K562 (cell line): ENCODE measurements around the gene RNF2. TPM values are rescaled to one million over a fixed set of nuclear protein-coding genes. Genes with fewer than 3 reads are reported as not detected.

Source experiments
- ATAC-seq: fragments of 200-7000 bp; cut with Tn5 transposase; 3 replicates; pipeline ENCODE4 v1.9.1; 2020; ENCODE audit warnings: moderate library complexity
- BruUV-seq: library from RNA; stranded (reverse); fragments of 400-500 nt; replicated peaks from 2 replicates; lab custom pipeline; 2021; lab: Mats Ljungman, UMichigan
- CTCF ChIA-PET: fragments of 300-600 bp; formaldehyde crosslinking; extraction: SDS; loops from one replicate; lab custom pipeline; 2021; ENCODE audit warnings: low intra/inter-chr PET ratio; lab: Yijun Ruan, JAX
- POLR2A ChIA-PET: fragments of 300-600, 350-650 bp; sonication (Branson Sonifier 250); formaldehyde crosslinking; extraction: SDS; loops from one replicate; lab custom pipeline; 2021; ENCODE audit warnings: antibody characterized with exemption, inconsistent platforms; lab: Yijun Ruan, JAX
- DNase-seq, 4 experiments: peaks; one replicate each; pipeline versions ENCODE4 v3.0.0 to v3.0.0-alpha.2; 2011 to 2018; ENCODE audit warnings: low spot score in 3 of 4, mixed read lengths in 3 of 4; ENCODE audit errors: extremely low read depth in 1 of 4
- FAIRE-seq: peaks from 2 replicates; lab custom pipeline; 2011; peaks lifted over from hg19 to GRCh38; lab: Jason Lieb, UNC
- H2AFZ ChIP-seq: 2 replicates; pipeline ENCODE4 v1.6.0; 2011; ENCODE audit warnings: low read depth, low read length, control low read depth, inconsistent platforms
- H3K27ac ChIP-seq: fragments of 200-600 bp; 3 replicates; pipeline ENCODE4 v1.8.0; 2011; ENCODE audit warnings: low read depth, mild to moderate bottlenecking, control low read depth, inconsistent platforms, low read length, moderate library complexity, mixed read lengths; ENCODE audit errors: extremely low read depth
- H3K27me3 ChIP-seq, 2 experiments: fragments of 300-600 bp in 1 of 2; 2 replicates in 1 of 2; 3 replicates in 1 of 2; pipeline versions ENCODE4 v1.6.0 to v1.8.0; 2011; ENCODE audit warnings: inconsistent platforms in 2 of 2, low read length in 2 of 2, mild to moderate bottlenecking in 1 of 2, mixed read lengths in 1 of 2, moderate library complexity in 1 of 2; ENCODE audit not compliant: control insufficient read depth in 2 of 2, insufficient read depth in 2 of 2
- H3K36me3 ChIP-seq: fragments of 300-600 bp; 3 replicates; pipeline ENCODE4 v1.8.0; 2011; ENCODE audit warnings: mild to moderate bottlenecking, low read length, inconsistent platforms; ENCODE audit not compliant: control insufficient read depth, insufficient read depth
- H3K4me1 ChIP-seq, 2 experiments: fragments of 200-600 bp in 1 of 2; replicated peaks in 1 of 2; 2 replicates in 1 of 2; 3 replicates in 1 of 2; pipeline versions ENCODE4 v1.5.1 to v1.8.0; 2011; ENCODE audit warnings: inconsistent platforms in 2 of 2, low read length in 2 of 2, mild to moderate bottlenecking in 1 of 2, mixed read lengths in 1 of 2, moderate library complexity in 1 of 2; ENCODE audit not compliant: control insufficient read depth in 2 of 2, insufficient read depth in 2 of 2
- H3K4me2 ChIP-seq: 2 replicates; pipeline ENCODE4 v1.6.1; 2011; ENCODE audit warnings: low read length, control low read depth, inconsistent platforms, mixed read lengths; ENCODE audit not compliant: insufficient read depth
- H3K4me3 ChIP-seq: fragments of 200-600 bp; sonication (generic), shearing (Covaris generic); 2 replicates; pipeline ENCODE4 v1.5.1; 2016; ENCODE audit warnings: control low read depth, inconsistent platforms
- H3K79me2 ChIP-seq: fragments of 200-600 bp; 3 replicates; pipeline ENCODE4 v1.8.0; 2011; ENCODE audit warnings: low read length, inconsistent platforms; ENCODE audit not compliant: control insufficient read depth, insufficient read depth
- H3K9ac ChIP-seq, 2 experiments: 2 replicates each; pipeline versions ENCODE4 v1.6.0 to v1.6.1; 2011; ENCODE audit warnings: low read depth in 2 of 2, low read length in 2 of 2, control low read depth in 1 of 2, inconsistent platforms in 1 of 2, mild to moderate bottlenecking in 1 of 2, mixed read lengths in 1 of 2; ENCODE audit not compliant: insufficient read depth in 1 of 2
- H3K9me1 ChIP-seq: one replicate; pipeline ENCODE4 v1.6.0; 2011; ENCODE audit warnings: inconsistent platforms, mild to moderate bottlenecking, low read length, moderate library complexity; ENCODE audit not compliant: control insufficient read depth, insufficient read depth
- H3K9me3 ChIP-seq: replicated peaks from 2 replicates; pipeline ENCODE4 v1.5.1; 2011; ENCODE audit warnings: low read depth, low read length, inconsistent platforms; ENCODE audit not compliant: control insufficient read depth, insufficient read depth
- H4K20me1 ChIP-seq: replicated peaks from 2 replicates; pipeline ENCODE4 v1.6.1; 2011; ENCODE audit warnings: low read length, inconsistent platforms, mixed read lengths; ENCODE audit not compliant: control insufficient read depth, insufficient read depth
- DDX20 ChIP-seq: fragments of 450-650 bp; IDR thresholded peaks from 2 replicates; pipeline ENCODE4 v1.6.1; 2016; ENCODE audit warnings: missing genetic modification characterization, low read depth, mild to moderate bottlenecking, missing compliant biosample characterization, moderate library complexity
- KAT8 ChIP-seq: fragments of 450-650 bp; IDR thresholded peaks from 2 replicates; pipeline ENCODE4 v1.6.1; 2016; ENCODE audit warnings: low read depth, mild to moderate bottlenecking
- MTA1 ChIP-seq: fragments of 450-650 bp; IDR thresholded peaks from 2 replicates; pipeline ENCODE4 v1.6.1; 2017; ENCODE audit warnings: borderline replicate concordance
- POLR2G ChIP-seq: fragments of 200-400 bp; formaldehyde crosslinking; IDR thresholded peaks from 2 replicates; pipeline ENCODE4 v1.6.1; 2017; ENCODE audit warnings: low read depth, mild to moderate bottlenecking, antibody characterized with exemption, low read length, moderate library complexity
- RBM15 ChIP-seq: fragments of 200-400 bp; formaldehyde crosslinking; IDR thresholded peaks from 2 replicates; pipeline ENCODE4 v1.6.1; 2018; ENCODE audit warnings: mild to moderate bottlenecking, low read length, moderate library complexity; ENCODE audit not compliant: insufficient read depth
- SMARCB1 ChIP-seq: IDR thresholded peaks from 2 replicates; pipeline ENCODE4 v1.6.1; 2011; ENCODE audit warnings: improper control_type of control experiment, low read depth; ENCODE audit not compliant: insufficient read length
- TEAD4 ChIP-seq, 2 experiments: sonication (generic) in 1 of 2; formaldehyde crosslinking in 1 of 2; IDR thresholded peaks; 2 replicates each; pipeline versions ENCODE4 v1.6.1 to v1.8.0; 2012 to 2022; ENCODE audit warnings: borderline replicate concordance in 1 of 2, inconsistent platforms in 1 of 2, low read length in 1 of 2, mild to moderate bottlenecking in 1 of 2, missing genetic modification reagents in 1 of 2
- ZNF224 ChIP-seq: sonication (generic); formaldehyde crosslinking; IDR thresholded peaks from 2 replicates; pipeline ENCODE4 v1.8.0; 2022; ENCODE audit warnings: mild to moderate bottlenecking, missing genetic modification reagents
- ZNF707 ChIP-seq: fragments of 250-450 bp; sonication (Bioruptor Pico); conservative IDR thresholded peaks from 2 replicates; pipeline ENCODE4 v1.8.0; 2022; ENCODE audit warnings: inconsistent platforms, mild to moderate bottlenecking, moderate library complexity
- ZNF766 ChIP-seq: fragments of 200-800 bp; sonication (Bioruptor generic); conservative IDR thresholded peaks from 2 replicates; pipeline ENCODE4 v1.6.1; 2016; ENCODE audit warnings: missing genetic modification characterization, missing compliant biosample characterization
- WGBS: fragments of 100-300 bp; shearing (Covaris generic); methylation state at CpG from one replicate; pipeline ENCODE4 v1.1.6; 2016; ENCODE audit warnings: low coverage, mixed read lengths; ENCODE audit not compliant: insufficient coverage; ENCODE audit errors: missing lambda C conversion rate; 5-methylcytosine and 5-hydroxymethylcytosine counted together
- in situ Hi-C: fragments of 300-500 bp; cut with MboI; formaldehyde crosslinking; loops from 4 replicates; pipeline ENCODE4 v1.15.0; 2018; ENCODE audit warnings: inconsistent platforms, mixed read lengths
- intact Hi-C: fragments of 100-400 bp; cut with micrococcal nuclease; formaldehyde crosslinking; loops from 2 replicates; pipeline ENCODE4 v1.14.2; 2022
- polyA plus RNA-seq, 8 experiments: library from polyadenylated mRNA; depleted of rRNA in 4 of 8; stranded (reverse) in 5 of 8; unstranded in 3 of 8; fragments of >200 nt; fragmentation: Nextera tagmentation in 2 of 8; fragmentation: Illumina TruSeq in 1 of 8; extraction: Ambion mirVana in 2 of 8; extraction: Trizol in 1 of 8; gene quantifications; 2 replicates each; pipeline versions ENCODE4 v1.2.1 to v1.2.3, GENCODE V29; 2011 to 2014; ENCODE audit warnings: inconsistent platforms in 1 of 8, missing spikeins in 1 of 8
- total RNA-seq, 7 experiments: library from RNA; depleted of rRNA in 6 of 7; stranded (reverse); fragments of >200 nt in 6 of 7; fragmentation: Illumina TruSeq in 2 of 7; extraction: Trizol in 2 of 7; gene quantifications; 2 replicates each; pipeline versions ENCODE4 v1.2.1 to v1.2.3, GENCODE V29; 2011 to 2021; ENCODE audit warnings: low replicate concordance in 1 of 7
- TF ChIP-seq, protein P1 (sequence below), 2 experiments: IDR thresholded peaks; 2 replicates each; pipeline ENCODE4 v1.6.1; 2012; ENCODE audit warnings: improper control_type of control experiment in 2 of 2, low read depth in 2 of 2, low read length in 2 of 2, borderline replicate concordance in 1 of 2

Gene RNF2
- total and polyA plus RNA-seq, 9 of the 15 experiments (the other 6 are each of a cell fraction or from before 2014, with no cell fraction given), result 7.1 to 66.5 (median 32.9) TPM

DNA sequence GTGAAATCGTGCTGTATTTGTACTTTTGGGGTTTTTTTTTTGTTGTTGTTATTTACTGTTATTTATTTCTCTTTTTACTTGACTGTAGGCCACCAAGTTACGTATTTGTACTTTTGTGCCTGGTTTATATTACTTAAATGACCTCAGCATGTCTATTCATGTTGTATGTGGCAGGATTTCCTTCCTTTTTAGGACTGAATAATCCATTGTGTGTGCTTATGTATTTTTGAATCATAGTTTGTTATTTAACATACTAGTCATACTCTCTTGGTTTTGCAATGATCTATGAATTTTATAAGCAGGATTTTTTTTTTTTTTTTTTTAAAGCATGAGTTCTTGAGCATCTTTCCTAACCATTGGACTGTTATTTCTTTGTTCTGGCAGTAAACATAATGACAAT lies 51.2 kb downstream of the RNF2 start:
- intact Hi-C loops (no loop called here), in situ Hi-C loops (no loop called here)
- POLR2A ChIA-PET, result no interaction called here
- no peak for TF ChIP-seq ZNF224
- no peak for TF ChIP-seq MTA1
- no peak for TF ChIP-seq RBM15
- no peak for TF ChIP-seq POLR2G
- TF ChIP-seq KAT8, result no peak
- no peak for TF ChIP-seq ZNF707 (CRISPR knock-in tag)
- no peak for TF ChIP-seq SMARCB1
- TF ChIP-seq DDX20 (tag), result no peak
- TF ChIP-seq, protein P1, sequence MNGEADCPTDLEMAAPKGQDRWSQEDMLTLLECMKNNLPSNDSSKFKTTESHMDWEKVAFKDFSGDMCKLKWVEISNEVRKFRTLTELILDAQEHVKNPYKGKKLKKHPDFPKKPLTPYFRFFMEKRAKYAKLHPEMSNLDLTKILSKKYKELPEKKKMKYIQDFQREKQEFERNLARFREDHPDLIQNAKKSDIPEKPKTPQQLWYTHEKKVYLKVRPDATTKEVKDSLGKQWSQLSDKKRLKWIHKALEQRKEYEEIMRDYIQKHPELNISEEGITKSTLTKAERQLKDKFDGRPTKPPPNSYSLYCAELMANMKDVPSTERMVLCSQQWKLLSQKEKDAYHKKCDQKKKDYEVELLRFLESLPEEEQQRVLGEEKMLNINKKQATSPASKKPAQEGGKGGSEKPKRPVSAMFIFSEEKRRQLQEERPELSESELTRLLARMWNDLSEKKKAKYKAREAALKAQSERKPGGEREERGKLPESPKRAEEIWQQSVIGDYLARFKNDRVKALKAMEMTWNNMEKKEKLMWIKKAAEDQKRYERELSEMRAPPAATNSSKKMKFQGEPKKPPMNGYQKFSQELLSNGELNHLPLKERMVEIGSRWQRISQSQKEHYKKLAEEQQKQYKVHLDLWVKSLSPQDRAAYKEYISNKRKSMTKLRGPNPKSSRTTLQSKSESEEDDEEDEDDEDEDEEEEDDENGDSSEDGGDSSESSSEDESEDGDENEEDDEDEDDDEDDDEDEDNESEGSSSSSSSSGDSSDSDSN (IDR thresholded peaks at IDR 0.05; ENCODE audit: borderline replicate concordance in 1 of 2, low read depth in 2 of 2, low read length in 2 of 2), result no peak
- TF ChIP-seq TEAD4 (IDR thresholded peaks at IDR 0.05; ENCODE audit: low read length), result no peak
- TF ChIP-seq TEAD4 (CRISPR knock-in tag; IDR thresholded peaks at IDR 0.05; ENCODE audit: borderline replicate concordance), result no peak
- TF ChIP-seq ZNF766 (CRISPR knock-in tag), result no peak
- Histone ChIP-seq H3K9ac (no peak overlapping the region), H3K9me1 (no peaks in the 10 kb centered on the region), H3K4me2 (no peak overlapping the region), H2AFZ (no peak overlapping the region), H3K27ac (no peak overlapping the region), H3K27me3 (no peaks in the 10 kb centered on the region), H3K36me3 (peaks cover 64% of the 10 kb centered on the region), H4K20me1 (no peaks in the 10 kb centered on the region), H3K4me1 (no peaks in the 10 kb centered on the region), H3K79me2 (no peaks in the 10 kb centered on the region), H3K4me3 (no peak overlapping the region), H3K9me3 (no peaks in the 10 kb centered on the region)
- BruUV-seq, result no TSS peak
- no peak for ATAC-seq
- FAIRE-seq, result no peak
- CTCF ChIA-PET, result no interaction called here
- DNase-seq, result no peak
- WGBS, result 86% methylated on average over 2 of the region's 2 CpGs
